ENCODE measurements around the gene RPS19.

DNA sequence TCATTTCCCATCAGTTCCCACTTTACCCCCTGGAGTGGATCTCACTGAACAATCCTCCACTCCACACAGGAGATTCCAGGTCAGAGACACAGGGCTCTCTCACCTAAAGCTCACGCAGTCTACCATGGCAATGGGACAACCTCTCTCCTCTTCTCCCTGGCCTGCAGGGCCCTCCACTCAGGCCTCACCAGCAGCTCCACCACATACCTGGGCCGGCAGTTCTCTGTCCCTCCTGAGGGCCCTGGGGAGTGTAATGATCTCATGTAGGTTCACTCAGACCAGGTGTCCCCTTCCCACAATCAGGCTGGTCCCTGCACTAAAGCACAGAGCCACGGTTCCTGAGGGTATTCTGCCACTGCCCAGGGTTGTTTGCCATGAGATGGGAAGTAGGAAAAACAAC lies 48.1 kb upstream of the RPS19 start:
- TF ChIP-seq EZH2phosphoT487 (IDR thresholded peaks at IDR 0.05; ENCODE audit: low read depth, severe bottlenecking, unreplicated experiment) = no peak
- TF ChIP-seq, protein P1, sequence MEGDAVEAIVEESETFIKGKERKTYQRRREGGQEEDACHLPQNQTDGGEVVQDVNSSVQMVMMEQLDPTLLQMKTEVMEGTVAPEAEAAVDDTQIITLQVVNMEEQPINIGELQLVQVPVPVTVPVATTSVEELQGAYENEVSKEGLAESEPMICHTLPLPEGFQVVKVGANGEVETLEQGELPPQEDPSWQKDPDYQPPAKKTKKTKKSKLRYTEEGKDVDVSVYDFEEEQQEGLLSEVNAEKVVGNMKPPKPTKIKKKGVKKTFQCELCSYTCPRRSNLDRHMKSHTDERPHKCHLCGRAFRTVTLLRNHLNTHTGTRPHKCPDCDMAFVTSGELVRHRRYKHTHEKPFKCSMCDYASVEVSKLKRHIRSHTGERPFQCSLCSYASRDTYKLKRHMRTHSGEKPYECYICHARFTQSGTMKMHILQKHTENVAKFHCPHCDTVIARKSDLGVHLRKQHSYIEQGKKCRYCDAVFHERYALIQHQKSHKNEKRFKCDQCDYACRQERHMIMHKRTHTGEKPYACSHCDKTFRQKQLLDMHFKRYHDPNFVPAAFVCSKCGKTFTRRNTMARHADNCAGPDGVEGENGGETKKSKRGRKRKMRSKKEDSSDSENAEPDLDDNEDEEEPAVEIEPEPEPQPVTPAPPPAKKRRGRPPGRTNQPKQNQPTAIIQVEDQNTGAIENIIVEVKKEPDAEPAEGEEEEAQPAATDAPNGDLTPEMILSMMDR (IDR thresholded peaks at IDR 0.05; ENCODE audit: poor library complexity) = no peak
- no peak for TF ChIP-seq EZH2 (IDR thresholded peaks at IDR 0.05; ENCODE audit: borderline replicate concordance)

Data from hepatocyte (in vitro differentiated cells).